HepG2 (cell line): ENCODE results near the gene THRAP3. TPM values are rescaled to one million over a fixed set of nuclear protein-coding genes. Genes with fewer than 3 reads are reported as not detected.
A peak's percentile ranks its signal among the peaks of the same experiment; 100 is the strongest.

Experiments used
- KLF6 ChIP-seq: IDR thresholded peaks from 2 replicates; pipeline ENCODE4 v1.8.0; 2016; ENCODE audit warnings: missing biosample characterization, missing genetic modification reagents
- MED13 ChIP-seq: sonication (generic); formaldehyde crosslinking; IDR thresholded peaks from 2 replicates; pipeline ENCODE4 v1.5.0; 2020; ENCODE audit warnings: missing genetic modification reagents
- MIER3 ChIP-seq: IDR thresholded peaks from 2 replicates; pipeline ENCODE4 v1.6.1; 2016; ENCODE audit warnings: missing compliant biosample characterization, borderline replicate concordance
- MTERF4 ChIP-seq: sonication (generic); formaldehyde crosslinking; IDR thresholded peaks from 2 replicates; pipeline ENCODE4 v1.8.0; 2023; ENCODE audit warnings: mild to moderate bottlenecking, missing genetic modification reagents
- POLR2G ChIP-seq: fragments of 200-400 bp; formaldehyde crosslinking; IDR thresholded peaks from 2 replicates; pipeline ENCODE4 v1.6.1; 2018; ENCODE audit warnings: mild to moderate bottlenecking, low read depth, low read length, moderate library complexity
- SIX4 ChIP-seq: sonication (generic); formaldehyde crosslinking; IDR thresholded peaks from 2 replicates; pipeline ENCODE4 v1.4.0; 2020; ENCODE audit warnings: missing genetic modification reagents
- TEAD2 ChIP-seq: sonication (generic); formaldehyde crosslinking; IDR thresholded peaks from 2 replicates; pipeline ENCODE4 v1.9.0; 2021; ENCODE audit warnings: missing genetic modification reagents
- ZBTB20 ChIP-seq: sonication (generic); formaldehyde crosslinking; IDR thresholded peaks from 2 replicates; pipeline ENCODE4 v1.8.1; 2023; ENCODE audit warnings: missing genetic modification reagents, low read depth, mild to moderate bottlenecking, borderline replicate concordance
- ZBTB7B ChIP-seq: sonication (generic); formaldehyde crosslinking; IDR thresholded peaks from 2 replicates; pipeline ENCODE4 v1.4.0; 2020; ENCODE audit warnings: missing genetic modification reagents
- ZFP62 ChIP-seq: sonication (generic); formaldehyde crosslinking; IDR thresholded peaks from 2 replicates; pipeline ENCODE4 v1.4.0; 2020; ENCODE audit warnings: missing genetic modification reagents
- ZMAT3 ChIP-seq: sonication (generic); formaldehyde crosslinking; conservative IDR thresholded peaks from 2 replicates; pipeline ENCODE4 v1.7.0; 2021; ENCODE audit warnings: missing genetic modification reagents
- ZNF333 ChIP-seq: sonication (generic); formaldehyde crosslinking; IDR thresholded peaks from 2 replicates; pipeline ENCODE4 v1.4.0; 2020; ENCODE audit warnings: mild to moderate bottlenecking, missing genetic modification reagents, borderline replicate concordance
- ZNF446 ChIP-seq: sonication (generic); formaldehyde crosslinking; IDR thresholded peaks from 2 replicates; pipeline ENCODE4 v1.5.0; 2020; ENCODE audit warnings: mild to moderate bottlenecking, missing genetic modification reagents
- ZNF569 ChIP-seq: sonication (generic); formaldehyde crosslinking; IDR thresholded peaks from 2 replicates; pipeline ENCODE4 v1.5.0; 2020; ENCODE audit warnings: mild to moderate bottlenecking, missing genetic modification reagents, moderate library complexity, borderline replicate concordance
- ZNF770 ChIP-seq: sonication (generic); formaldehyde crosslinking; IDR thresholded peaks from 2 replicates; pipeline ENCODE4 v1.5.0; 2020; ENCODE audit warnings: mild to moderate bottlenecking, missing genetic modification reagents
- ZNF878 ChIP-seq: sonication (generic); formaldehyde crosslinking; IDR thresholded peaks from 2 replicates; pipeline ENCODE4 v1.8.1; 2023; ENCODE audit warnings: mild to moderate bottlenecking, missing genetic modification reagents, moderate library complexity
- polyA plus RNA-seq, 8 experiments: library from polyadenylated mRNA; depleted of rRNA in 3 of 8; stranded (reverse) in 7 of 8; unstranded in 1 of 8; fragments of >200 nt; fragmentation: Illumina TruSeq in 4 of 8; extraction: Trizol in 4 of 8; gene quantifications; 2 replicates each; pipeline versions ENCODE4 v1.2.1 to v1.2.3, GENCODE V29; 2011 to 2016; ENCODE audit warnings: low read depth in 4 of 8, missing spikeins in 1 of 8, mixed read lengths in 1 of 8; ENCODE audit not compliant: insufficient read depth in 1 of 8
- total RNA-seq, 5 experiments: library from RNA; depleted of rRNA; stranded (reverse); fragments of >200 nt; fragmentation: Illumina TruSeq; extraction: Trizol; gene quantifications; 2 replicates each; pipeline ENCODE4 v1.2.3, GENCODE V29; 2016; ENCODE audit warnings: low read depth in 1 of 5
- TF ChIP-seq, protein P1 (sequence below): sonication (generic); formaldehyde crosslinking; IDR thresholded peaks from 2 replicates; pipeline ENCODE4 v1.4.0; 2020; ENCODE audit warnings: missing genetic modification reagents
- TF ChIP-seq, protein P2 (sequence below): sonication (generic); formaldehyde crosslinking; IDR thresholded peaks from 2 replicates; pipeline ENCODE4 v1.5.0; 2020; ENCODE audit warnings: missing genetic modification reagents
- TF ChIP-seq, protein P3 (sequence below): IDR thresholded peaks from 2 replicates; pipeline ENCODE4 v1.6.1; 2016; ENCODE audit warnings: missing biosample characterization, missing genetic modification reagents, low read depth
- TF ChIP-seq, protein P4 (sequence below): sonication (generic); formaldehyde crosslinking; IDR thresholded peaks from 2 replicates; pipeline ENCODE4 v1.5.1; 2020; ENCODE audit warnings: mild to moderate bottlenecking, moderate library complexity, missing genetic modification reagents
- TF ChIP-seq, protein P5 (sequence below): sonication (generic); formaldehyde crosslinking; conservative IDR thresholded peaks from 2 replicates; pipeline ENCODE4 v1.8.0; 2022; ENCODE audit warnings: mild to moderate bottlenecking, moderate library complexity, missing genetic modification reagents

THRAP3 gene
- total and polyA plus RNA-seq, 2 of the 13 experiments (the other 11 are each of a cell fraction or from before 2014, with no cell fraction given) = 45.0 to 92.6 TPM

DNA sequence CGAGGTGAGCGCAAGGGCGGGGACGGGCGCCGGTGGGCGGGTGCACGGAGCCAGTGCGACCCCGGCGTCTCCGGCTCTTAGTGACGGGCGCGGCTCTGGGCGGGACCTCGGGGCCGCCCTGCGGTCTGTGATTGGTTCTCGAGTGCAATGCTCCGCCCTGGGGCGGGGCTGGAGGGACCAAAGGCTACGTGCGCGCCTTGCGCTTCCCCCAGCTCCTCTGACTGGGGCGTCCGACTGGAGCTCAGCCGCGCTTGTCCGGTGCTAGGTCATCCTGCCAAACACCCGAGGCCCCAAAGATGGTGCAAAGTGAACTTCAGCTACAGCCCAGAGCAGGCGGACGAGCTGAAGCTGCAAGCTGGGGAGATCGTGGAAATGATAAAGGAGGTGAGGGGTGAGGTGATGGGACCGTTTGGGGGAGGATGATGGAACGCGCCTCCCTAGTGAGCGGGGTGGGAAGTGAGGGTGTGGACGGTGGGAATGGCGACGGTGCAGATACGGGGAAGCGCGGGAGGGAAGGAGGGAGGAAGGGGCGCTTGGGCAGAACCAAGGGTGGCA is 82.7 kb downstream of the THRAP3 start (continued):
- TF ChIP-seq ZNF878 (CRISPR knock-in tag) (no peak), SIX4 (CRISPR knock-in tag) (no peak), POLR2G (peak; percentile 97), ZNF446 (CRISPR knock-in tag) (no peak), MTERF4 (CRISPR knock-in tag) (no peak), ZBTB20 (CRISPR knock-in tag) (no peak), ZMAT3 (CRISPR knock-in tag) (no peak), ZFP62 (CRISPR knock-in tag) (no peak), ZNF770 (CRISPR knock-in tag) (no peak; the same call in 1 of the 2 replicates), MIER3 (CRISPR knock-in tag) (0 out of 2 replicates have a peak, but pooled peaks have one; percentile 20), MED13 (no peak), TEAD2 (no peak), ZBTB7B (CRISPR knock-in tag) (no peak; the same call in 1 of the 2 replicates), ZNF569 (CRISPR knock-in tag) (no peak), ZNF333 (no peak), KLF6 (CRISPR knock-in tag) (no peak; the same call in none of the 2 replicates)
- TF ChIP-seq, protein P1, sequence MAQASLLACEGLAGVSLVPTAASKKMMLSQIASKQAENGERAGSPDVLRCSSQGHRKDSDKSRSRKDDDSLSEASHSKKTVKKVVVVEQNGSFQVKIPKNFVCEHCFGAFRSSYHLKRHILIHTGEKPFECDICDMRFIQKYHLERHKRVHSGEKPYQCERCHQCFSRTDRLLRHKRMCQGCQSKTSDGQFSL = no peak
- TF ChIP-seq, protein P2, sequence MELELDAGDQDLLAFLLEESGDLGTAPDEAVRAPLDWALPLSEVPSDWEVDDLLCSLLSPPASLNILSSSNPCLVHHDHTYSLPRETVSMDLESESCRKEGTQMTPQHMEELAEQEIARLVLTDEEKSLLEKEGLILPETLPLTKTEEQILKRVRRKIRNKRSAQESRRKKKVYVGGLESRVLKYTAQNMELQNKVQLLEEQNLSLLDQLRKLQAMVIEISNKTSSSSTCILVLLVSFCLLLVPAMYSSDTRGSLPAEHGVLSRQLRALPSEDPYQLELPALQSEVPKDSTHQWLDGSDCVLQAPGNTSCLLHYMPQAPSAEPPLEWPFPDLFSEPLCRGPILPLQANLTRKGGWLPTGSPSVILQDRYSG = no peak
- TF ChIP-seq, protein P3, sequence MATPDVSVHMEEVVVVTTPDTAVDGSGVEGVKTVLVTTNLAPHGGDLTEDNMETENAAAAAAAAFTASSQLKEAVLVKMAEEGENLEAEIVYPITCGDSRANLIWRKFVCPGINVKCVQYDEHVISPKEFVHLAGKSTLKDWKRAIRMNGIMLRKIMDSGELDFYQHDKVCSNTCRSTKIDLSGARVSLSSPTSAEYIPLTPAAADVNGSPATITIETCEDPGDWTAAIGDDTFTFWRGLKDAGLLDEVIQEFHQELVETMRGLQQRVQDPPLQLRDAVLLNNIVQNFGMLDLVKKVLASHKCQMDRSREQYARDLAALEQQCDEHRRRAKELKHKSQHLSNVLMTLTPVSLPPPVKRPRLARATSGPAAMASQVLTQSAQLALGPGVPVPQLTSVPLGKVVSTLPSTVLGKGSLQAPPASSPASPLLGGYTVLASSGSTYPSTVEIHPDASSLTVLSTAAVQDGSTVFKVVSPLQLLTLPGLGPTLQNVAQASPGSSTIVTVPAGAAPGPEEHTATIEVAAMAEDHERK (CRISPR knock-in tag) = 0 out of 2 replicates have a peak, but pooled peaks have one; percentile 44
- TF ChIP-seq, protein P4, sequence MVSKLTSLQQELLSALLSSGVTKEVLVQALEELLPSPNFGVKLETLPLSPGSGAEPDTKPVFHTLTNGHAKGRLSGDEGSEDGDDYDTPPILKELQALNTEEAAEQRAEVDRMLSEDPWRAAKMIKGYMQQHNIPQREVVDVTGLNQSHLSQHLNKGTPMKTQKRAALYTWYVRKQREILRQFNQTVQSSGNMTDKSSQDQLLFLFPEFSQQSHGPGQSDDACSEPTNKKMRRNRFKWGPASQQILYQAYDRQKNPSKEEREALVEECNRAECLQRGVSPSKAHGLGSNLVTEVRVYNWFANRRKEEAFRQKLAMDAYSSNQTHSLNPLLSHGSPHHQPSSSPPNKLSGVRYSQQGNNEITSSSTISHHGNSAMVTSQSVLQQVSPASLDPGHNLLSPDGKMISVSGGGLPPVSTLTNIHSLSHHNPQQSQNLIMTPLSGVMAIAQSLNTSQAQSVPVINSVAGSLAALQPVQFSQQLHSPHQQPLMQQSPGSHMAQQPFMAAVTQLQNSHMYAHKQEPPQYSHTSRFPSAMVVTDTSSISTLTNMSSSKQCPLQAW (CRISPR knock-in tag) = peak; percentile 91
- TF ChIP-seq, protein P5, sequence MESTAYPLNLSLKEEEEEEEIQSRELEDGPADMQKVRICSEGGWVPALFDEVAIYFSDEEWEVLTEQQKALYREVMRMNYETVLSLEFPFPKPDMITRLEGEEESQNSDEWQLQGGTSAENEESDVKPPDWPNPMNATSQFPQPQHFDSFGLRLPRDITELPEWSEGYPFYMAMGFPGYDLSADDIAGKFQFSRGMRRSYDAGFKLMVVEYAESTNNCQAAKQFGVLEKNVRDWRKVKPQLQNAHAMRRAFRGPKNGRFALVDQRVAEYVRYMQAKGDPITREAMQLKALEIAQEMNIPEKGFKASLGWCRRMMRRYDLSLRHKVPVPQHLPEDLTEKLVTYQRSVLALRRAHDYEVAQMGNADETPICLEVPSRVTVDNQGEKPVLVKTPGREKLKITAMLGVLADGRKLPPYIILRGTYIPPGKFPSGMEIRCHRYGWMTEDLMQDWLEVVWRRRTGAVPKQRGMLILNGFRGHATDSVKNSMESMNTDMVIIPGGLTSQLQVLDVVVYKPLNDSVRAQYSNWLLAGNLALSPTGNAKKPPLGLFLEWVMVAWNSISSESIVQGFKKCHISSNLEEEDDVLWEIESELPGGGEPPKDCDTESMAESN (CRISPR knock-in tag) = no peak
